ENCODE data around the gene SERTAD3. TPM values are rescaled to one million over a fixed set of nuclear protein-coding genes. Genes with fewer than 3 reads are reported as not detected.
"Not testable (repeated sequence)": the region's sequence is repeated elsewhere in the genome, so short reads cannot be mapped to it uniquely, and the experiment has no call there.

The SERTAD3 gene
- total RNA-seq = 30.7 TPM
- long read RNA-seq, transcript SERTAD3-201 (2 exons, 1,734 nt) = major isoform, 37 of 40 reads
- long read RNA-seq, partial matches to known transcripts = 0 of 40 reads
- long read RNA-seq, other reads (novel, unspliced or antisense) = 3 of 40 reads

GRCh38 chr19:40444000-40444824 lies at the start of gene SERTAD3:
Gene SERTAD3, minus strand, starts transcription at chr19:40444335. Its CDS starts 2,255 bp downstream, at chr19:40442080.
- peaks cover 49% of the 10 kb centered on the region for H3K36me3 ChIP-seq
- intact Hi-C loops (cut with DNase I) = no loop called here
- no peaks in the 10 kb centered on the region for H3K27me3 ChIP-seq (ENCODE audit: low read depth)
- peak within 1 kb of the TSS; percentile 84 for H3K27ac ChIP-seq
- peak within 1 kb of the TSS; percentile 63 for H3K4me3 ChIP-seq
- H3K9me3 ChIP-seq = no peaks in the 10 kb centered on the region
- DNase-seq = peak; percentile 99
- peak; percentile 93 to 95 for ATAC-seq
- H3K4me1 ChIP-seq = peaks cover 29% of the 10 kb centered on the region
- peak; percentile 16 for TF ChIP-seq CTCF (IDR thresholded peaks at IDR 0.05)

- H3K9me3 ChIP-seq = no peaks in the 10 kb centered on the region
- H3K4me3 ChIP-seq = no peak overlapping the region
- no peak for DNase-seq
- H3K36me3 ChIP-seq = no peaks in the 10 kb centered on the region
- TF ChIP-seq CTCF (IDR thresholded peaks at IDR 0.05) = no peak
- no peaks in the 10 kb centered on the region for H3K27me3 ChIP-seq (ENCODE audit: low read depth)
- H3K27ac ChIP-seq = no peak overlapping the region
- no peak for ATAC-seq
- no peaks in the 10 kb centered on the region for H3K4me1 ChIP-seq
- intact Hi-C loops (cut with DNase I) = no loop called here
Measured at GRCh38 chr19:40493778-40494177, 49.6 kb upstream of the SERTAD3 start.

- Histone ChIP-seq H3K9me3 (no peaks in the 10 kb centered on the region), H3K27me3 (ENCODE audit: low read depth) (peaks cover 12% of the 10 kb centered on the region), H3K27ac (no peak overlapping the region), H3K4me1 (no peaks in the 10 kb centered on the region), H3K4me3 (no peak overlapping the region), H3K36me3 (no peaks in the 10 kb centered on the region)
- DNase-seq = no peak
- intact Hi-C loops (cut with DNase I) = no loop called here
- no peak for ATAC-seq
- TF ChIP-seq CTCF (IDR thresholded peaks at IDR 0.05) = no peak
Measured at GRCh38 chr19:40492274-40492673, 48.1 kb upstream of the SERTAD3 start.

GRCh38 chr19:40489882-40490230 lies 45.7 kb upstream of the SERTAD3 start:
- no peak for DNase-seq
- no peak for TF ChIP-seq CTCF (IDR thresholded peaks at IDR 0.05)
- intact Hi-C loops (cut with DNase I) = no loop called here
- Histone ChIP-seq H3K4me3 (no peak overlapping the region), H3K4me1 (no peaks in the 10 kb centered on the region), H3K27ac (no peak overlapping the region), H3K36me3 (no peaks in the 10 kb centered on the region), H3K27me3 (ENCODE audit: low read depth) (peaks cover 12% of the 10 kb centered on the region), H3K9me3 (no peaks in the 10 kb centered on the region)
- no peak for ATAC-seq

- ATAC-seq = no peak
- H3K4me1 ChIP-seq = no peaks in the 10 kb centered on the region
- no peak overlapping the region for H3K4me3 ChIP-seq
- H3K27ac ChIP-seq = no peak overlapping the region
- no peak for TF ChIP-seq CTCF (IDR thresholded peaks at IDR 0.05)
- no peak for DNase-seq
- H3K9me3 ChIP-seq = no peaks in the 10 kb centered on the region
- H3K27me3 ChIP-seq (ENCODE audit: low read depth) = peaks cover 23% of the 10 kb centered on the region
- intact Hi-C loops (cut with DNase I) = no loop called here
- H3K36me3 ChIP-seq = no peaks in the 10 kb centered on the region
Measured at GRCh38 chr19:40486017-40486416, 41.9 kb upstream of the SERTAD3 start.

GRCh38 chr19:40475878-40476644 lies 31.9 kb upstream of the SERTAD3 start:
- H3K27ac ChIP-seq; H3K27me3 ChIP-seq (ENCODE audit: low read depth); H3K9me3 ChIP-seq; H3K36me3 ChIP-seq; ATAC-seq; DNase-seq; H3K4me1 ChIP-seq; H3K4me3 ChIP-seq; intact Hi-C loops (cut with DNase I): not testable (repeated sequence)

Data from lower lobe of right lung (tissue), 2 donors.